Endothelial cell of umbilical vein (primary cell): ENCODE data around the gene GLI2. TPM values are rescaled to one million over a fixed set of nuclear protein-coding genes. Genes with fewer than 3 reads are reported as not detected.

Experiments used
- BruUV-seq: library from RNA; stranded (reverse); fragments of 400-500 nt; replicated peaks from 2 replicates; lab custom pipeline; 2021; lab: Mats Ljungman, UMichigan
- CTCF ChIA-PET: fragments of 300-600, 350-600 bp; sonication (Branson Sonifier 250); formaldehyde crosslinking; loops from one replicate; lab custom pipeline; 2021; ENCODE audit warnings: antibody characterized with exemption, inconsistent platforms; lab: Charles Lee
- POLR2A ChIA-PET: fragments of 300-600, 350-600 bp; sonication (Branson Sonifier 250); formaldehyde crosslinking; loops from one replicate; lab custom pipeline; 2021; ENCODE audit warnings: antibody characterized with exemption, inconsistent platforms; lab: Charles Lee
- DNase-seq: peaks from one replicate; pipeline ENCODE4 v3.0.0-alpha.2; 2011; ENCODE audit warnings: low read depth, low spot score
- FAIRE-seq: peaks from 2 replicates; lab custom pipeline; 2011; peaks lifted over from hg19 to GRCh38; lab: Jason Lieb, UNC
- H2AFZ ChIP-seq: 2 replicates; pipeline ENCODE4 v1.6.0; 2012; ENCODE audit warnings: low read depth, low read length, control low read depth, inconsistent platforms
- H3K27ac ChIP-seq: 2 replicates; pipeline ENCODE4 v1.5.1; 2011; ENCODE audit warnings: low read depth, mild to moderate bottlenecking, control low read depth, low read length, moderate library complexity; ENCODE audit not compliant: insufficient read depth
- H3K27me3 ChIP-seq, 2 experiments: 2 replicates each; pipeline versions ENCODE4 v1.6.0 to v1.6.1; 2011; ENCODE audit warnings: low read length in 2 of 2, mixed read lengths in 1 of 2; ENCODE audit not compliant: control insufficient read depth in 2 of 2, insufficient read depth in 2 of 2
- H3K36me3 ChIP-seq, 2 experiments: 2 replicates in 1 of 2; 3 replicates in 1 of 2; pipeline ENCODE4 v1.5.1; 2011; ENCODE audit warnings: low read length in 2 of 2, mild to moderate bottlenecking in 1 of 2, moderate library complexity in 1 of 2; ENCODE audit not compliant: control insufficient read depth in 2 of 2, insufficient read depth in 2 of 2; ENCODE audit errors: extremely low read depth in 1 of 2
- H3K4me1 ChIP-seq: 3 replicates; pipeline ENCODE4 v1.5.1; 2011; ENCODE audit warnings: mild to moderate bottlenecking, low read length; ENCODE audit not compliant: control insufficient read depth, insufficient read depth; ENCODE audit errors: extremely low read depth
- H3K4me2 ChIP-seq: 2 replicates; pipeline ENCODE4 v1.6.1; 2011; ENCODE audit warnings: low read length, control low read depth, mixed read lengths; ENCODE audit not compliant: insufficient read depth
- H3K4me3 ChIP-seq, 3 experiments: fragments of 200-600 bp in 1 of 3; sonication (generic), shearing (Covaris generic) in 1 of 3; replicated peaks in 1 of 3; 2 replicates each; pipeline ENCODE4 v1.5.1; 2011 to 2016; ENCODE audit warnings: control low read depth in 3 of 3, low read length in 3 of 3, mild to moderate bottlenecking in 2 of 3, inconsistent platforms in 1 of 3, low read depth in 1 of 3, moderate library complexity in 1 of 3; ENCODE audit not compliant: insufficient read depth in 1 of 3
- H3K79me2 ChIP-seq: 2 replicates; pipeline ENCODE4 v1.6.0; 2012; ENCODE audit warnings: low read length, inconsistent platforms; ENCODE audit not compliant: control insufficient read depth, insufficient read depth
- H3K9ac ChIP-seq: replicated peaks from 2 replicates; pipeline ENCODE3; 2011; ENCODE audit warnings: low read length, control low read depth; ENCODE audit not compliant: insufficient read depth; ENCODE audit errors: extremely low read depth
- H3K9me1 ChIP-seq: replicated peaks from 3 replicates; pipeline ENCODE4 v1.6.0; 2011; ENCODE audit warnings: mild to moderate bottlenecking, low read length; ENCODE audit not compliant: control insufficient read depth, insufficient read depth; ENCODE audit errors: extremely low read depth
- H3K9me3 ChIP-seq: replicated peaks from 2 replicates; pipeline ENCODE4 v1.5.1; 2012; ENCODE audit warnings: low read length, inconsistent platforms; ENCODE audit not compliant: control insufficient read depth, insufficient read depth
- H4K20me1 ChIP-seq: replicated peaks from 2 replicates; pipeline ENCODE3; 2011; ENCODE audit warnings: mild to moderate bottlenecking, low read length; ENCODE audit not compliant: control insufficient read depth, insufficient read depth; ENCODE audit errors: extremely low read depth
- EZH2 ChIP-seq: IDR thresholded peaks from 2 replicates; pipeline ENCODE4 v1.6.1; 2012; ENCODE audit warnings: borderline replicate concordance, low read depth, mild to moderate bottlenecking, moderate library complexity, low read length, inconsistent platforms; ENCODE audit not compliant: severe bottlenecking
- FOS ChIP-seq: IDR thresholded peaks from 2 replicates; pipeline ENCODE4 v1.6.1; 2011; ENCODE audit warnings: mild to moderate bottlenecking, low read length, moderate library complexity, borderline replicate concordance; ENCODE audit not compliant: insufficient read depth
- GATA2 ChIP-seq: IDR thresholded peaks from 2 replicates; pipeline ENCODE4 v1.7.0; 2011; ENCODE audit warnings: low read depth, mild to moderate bottlenecking, moderate library complexity, mixed read lengths, low read length; ENCODE audit not compliant: insufficient read length, insufficient read depth
- JUN ChIP-seq: IDR thresholded peaks from 2 replicates; pipeline ENCODE4 v1.6.1; 2011; ENCODE audit warnings: borderline replicate concordance, low read depth; ENCODE audit not compliant: insufficient read length, insufficient read depth
- MAX ChIP-seq: IDR thresholded peaks from 2 replicates; pipeline ENCODE4 v1.6.1; 2011; ENCODE audit not compliant: insufficient read depth, insufficient read length
- MYC ChIP-seq: IDR thresholded peaks from one replicate; pipeline ENCODE4 v1.6.1; 2011; ENCODE audit warnings: mild to moderate bottlenecking, low read depth, low read length
- POLR2A ChIP-seq: IDR thresholded peaks from 2 replicates; pipeline ENCODE4 v1.6.1; 2012; ENCODE audit warnings: low read depth, mild to moderate bottlenecking, control low read depth, low read length
- POLR2AphosphoS5 ChIP-seq: IDR thresholded peaks from 2 replicates; pipeline ENCODE4 v1.6.1; 2012; ENCODE audit warnings: low read depth, mild to moderate bottlenecking, control low read depth, low read length, moderate library complexity; ENCODE audit not compliant: insufficient read depth
- dilution Hi-C: fragments of 300-500 bp; cut with MboI; formaldehyde crosslinking; loops from one replicate; pipeline ENCODE4 v1.15.0; 2019; ENCODE audit warnings: low sequenced_read_pairs; ENCODE audit not compliant: extremely low pct_ligation_motif_present
- intact Hi-C: fragments of 100-400 bp; cut with micrococcal nuclease; formaldehyde crosslinking; loops from one replicate; pipeline ENCODE4 v1.10.0; 2022
- polyA plus RNA-seq, 4 experiments: library from polyadenylated mRNA; depleted of rRNA in 3 of 4; stranded (reverse) in 3 of 4; unstranded in 1 of 4; fragments of >200 nt; gene quantifications; 2 replicates each; pipeline versions ENCODE4 v1.2.1 to v1.2.3, GENCODE V29; 2011 to 2012; ENCODE audit warnings: missing spikeins in 1 of 4
- total RNA-seq: library from RNA; stranded (reverse); gene quantifications from 2 replicates; pipeline ENCODE4 v1.2.3, GENCODE V29; 2021
- TF ChIP-seq, protein P1 (sequence below), 2 donors: IDR thresholded peaks; 1 replicate in 1 of 2; 2 replicates in 1 of 2; pipeline ENCODE4 v1.5.1; 2011; ENCODE audit warnings: low read length in 2 of 2, mild to moderate bottlenecking in 2 of 2, moderate library complexity in 2 of 2, control low read depth in 1 of 2, inconsistent platforms in 1 of 2, low read depth in 1 of 2; ENCODE audit not compliant: insufficient read depth in 1 of 2; ENCODE audit errors: extremely low read depth in 1 of 2

The GLI2 gene
- total and polyA plus RNA-seq, 2 donors (not counting 3 experiments of a cell fraction or from before 2014, with no cell fraction given), result 0.13 TPM; not detected in 1

GRCh38 chr2:120777787-120778186 lies 42.1 kb downstream of the GLI2 start:
- intact Hi-C loops, result no loop called here
- no peaks in the 10 kb centered on the region for H3K79me2 ChIP-seq

More at GRCh38 chr2:120777787-120778186, 42.1 kb downstream of the GLI2 start:
- CTCF ChIA-PET, result no interaction called here
- Histone ChIP-seq H3K27ac (no peak overlapping the region), H3K36me3 (no peaks in the 10 kb centered on the region), H3K9me3 (no peaks in the 10 kb centered on the region), H3K4me3 (no peak overlapping the region), H3K27me3 (peaks cover 0 to 2% of the 10 kb centered on the region in 2 experiments), H3K4me2 (no peak overlapping the region), H3K9me1 (no peaks in the 10 kb centered on the region), H3K9ac (no peak overlapping the region), H2AFZ (no peak overlapping the region), H3K4me1 (peaks cover under 1% of the 10 kb centered on the region), H4K20me1 (no peaks in the 10 kb centered on the region)
- FAIRE-seq (no peak), DNase-seq (no peak)
- BruUV-seq, result no TSS peak
- POLR2A ChIA-PET, result no interaction called here
- dilution Hi-C loops, result no loop called here
- TF ChIP-seq, protein P1, sequence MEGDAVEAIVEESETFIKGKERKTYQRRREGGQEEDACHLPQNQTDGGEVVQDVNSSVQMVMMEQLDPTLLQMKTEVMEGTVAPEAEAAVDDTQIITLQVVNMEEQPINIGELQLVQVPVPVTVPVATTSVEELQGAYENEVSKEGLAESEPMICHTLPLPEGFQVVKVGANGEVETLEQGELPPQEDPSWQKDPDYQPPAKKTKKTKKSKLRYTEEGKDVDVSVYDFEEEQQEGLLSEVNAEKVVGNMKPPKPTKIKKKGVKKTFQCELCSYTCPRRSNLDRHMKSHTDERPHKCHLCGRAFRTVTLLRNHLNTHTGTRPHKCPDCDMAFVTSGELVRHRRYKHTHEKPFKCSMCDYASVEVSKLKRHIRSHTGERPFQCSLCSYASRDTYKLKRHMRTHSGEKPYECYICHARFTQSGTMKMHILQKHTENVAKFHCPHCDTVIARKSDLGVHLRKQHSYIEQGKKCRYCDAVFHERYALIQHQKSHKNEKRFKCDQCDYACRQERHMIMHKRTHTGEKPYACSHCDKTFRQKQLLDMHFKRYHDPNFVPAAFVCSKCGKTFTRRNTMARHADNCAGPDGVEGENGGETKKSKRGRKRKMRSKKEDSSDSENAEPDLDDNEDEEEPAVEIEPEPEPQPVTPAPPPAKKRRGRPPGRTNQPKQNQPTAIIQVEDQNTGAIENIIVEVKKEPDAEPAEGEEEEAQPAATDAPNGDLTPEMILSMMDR (IDR thresholded peaks at IDR 0.05; ENCODE audit: extremely low read depth in 1 of 2, insufficient read depth in 1 of 2, low read depth in 1 of 2, low read length in 2 of 2), result no peak
- TF ChIP-seq FOS (no peak), EZH2 (no peak), POLR2A (no peak), MAX (no peak), MYC (no peak), POLR2AphosphoS5 (no peak), JUN (no peak), GATA2 (no peak)
